GM19397 (cell line): Measurements from ENCODE around the gene THYN1.
"Not testable (repeated sequence)": the region's sequence is repeated elsewhere in the genome, so short reads cannot be mapped to it uniquely, and the experiment has no call there.

Experiments used
- ATAC-seq: cut with Tn5 transposase; IDR thresholded peaks from one replicate; pipeline ENCODE4 v1.9.1; 2021; ENCODE audit warnings: mild to moderate bottlenecking, moderate library complexity; ENCODE audit not compliant: unreplicated experiment

THYN1 gene

GRCh38 chr11:134275534-134276395 is 22.6 kb upstream of the THYN1 start, which contains the start of gene GLB1L3:
Gene GLB1L3 (plus strand): TSS chr11:134276379. CDS start chr11:134276741, 362 bp downstream.
- ATAC-seq = no peak

- no peak for ATAC-seq
These were observed 22.0 kb upstream of the THYN1 start for GRCh38 chr11:134275188-134275533.

- no peak for ATAC-seq
These were observed 20.2 kb upstream of the THYN1 start for GRCh38 chr11:134273317-134273712.

GRCh38 chr11:134272381-134273316 is 19.5 kb upstream of the THYN1 start:
- ATAC-seq = no peak

- no peak for ATAC-seq
These were observed 18.8 kb upstream of the THYN1 start for GRCh38 chr11:134271978-134272377.

DNA sequence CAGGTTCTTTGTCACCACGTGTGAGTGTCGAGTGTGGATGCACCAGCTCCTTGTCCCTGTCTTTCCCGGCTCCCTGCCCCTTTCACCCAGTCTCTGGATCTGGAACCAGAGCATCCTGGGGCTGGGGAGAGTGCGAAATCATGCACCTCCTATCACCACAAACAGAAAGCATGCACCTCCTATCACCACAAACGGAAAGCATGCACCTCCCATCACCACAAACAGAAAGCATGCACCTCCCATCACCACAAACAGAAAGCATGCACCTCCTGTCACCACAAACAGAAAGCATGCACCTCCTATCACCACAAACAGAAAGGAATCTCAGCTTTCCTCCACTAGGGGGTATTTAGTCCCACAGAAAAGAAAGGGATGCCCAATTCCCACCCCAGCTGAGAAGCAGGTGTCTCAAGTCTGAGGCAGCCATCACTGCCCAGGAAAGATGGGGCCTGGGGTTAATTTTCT is 17.1 kb upstream of the THYN1 start:
- ATAC-seq = no peak

- no peak for ATAC-seq
These were observed 14.8 kb upstream of the THYN1 start for GRCh38 chr11:134267966-134268365.

- ATAC-seq = no peak
These were observed 14.3 kb upstream of the THYN1 start for GRCh38 chr11:134267461-134267860.

DNA sequence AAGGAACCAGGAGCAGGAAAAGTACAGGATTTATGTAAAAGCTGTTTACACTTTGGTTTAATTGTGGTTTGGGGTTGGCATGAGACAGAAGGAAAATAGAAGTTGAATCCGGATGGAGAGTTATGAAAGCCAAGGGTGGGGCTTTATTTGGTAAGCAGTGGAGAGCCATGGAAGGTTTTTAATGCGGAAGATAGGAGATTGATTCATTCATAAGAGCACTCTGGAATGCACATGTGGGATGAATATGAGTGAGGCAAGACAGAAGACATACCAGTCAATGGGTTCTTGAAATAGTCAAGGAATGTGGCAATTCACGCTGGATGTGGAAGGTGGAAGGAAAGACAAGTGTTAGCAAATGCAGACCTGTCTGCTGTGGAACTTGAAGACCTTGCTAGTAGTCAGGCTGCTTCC is 13.7 kb upstream of the THYN1 start:
- ATAC-seq = no peak

- no peak for ATAC-seq
These were observed 13.3 kb upstream of the THYN1 start for GRCh38 chr11:134266440-134266839.

DNA sequence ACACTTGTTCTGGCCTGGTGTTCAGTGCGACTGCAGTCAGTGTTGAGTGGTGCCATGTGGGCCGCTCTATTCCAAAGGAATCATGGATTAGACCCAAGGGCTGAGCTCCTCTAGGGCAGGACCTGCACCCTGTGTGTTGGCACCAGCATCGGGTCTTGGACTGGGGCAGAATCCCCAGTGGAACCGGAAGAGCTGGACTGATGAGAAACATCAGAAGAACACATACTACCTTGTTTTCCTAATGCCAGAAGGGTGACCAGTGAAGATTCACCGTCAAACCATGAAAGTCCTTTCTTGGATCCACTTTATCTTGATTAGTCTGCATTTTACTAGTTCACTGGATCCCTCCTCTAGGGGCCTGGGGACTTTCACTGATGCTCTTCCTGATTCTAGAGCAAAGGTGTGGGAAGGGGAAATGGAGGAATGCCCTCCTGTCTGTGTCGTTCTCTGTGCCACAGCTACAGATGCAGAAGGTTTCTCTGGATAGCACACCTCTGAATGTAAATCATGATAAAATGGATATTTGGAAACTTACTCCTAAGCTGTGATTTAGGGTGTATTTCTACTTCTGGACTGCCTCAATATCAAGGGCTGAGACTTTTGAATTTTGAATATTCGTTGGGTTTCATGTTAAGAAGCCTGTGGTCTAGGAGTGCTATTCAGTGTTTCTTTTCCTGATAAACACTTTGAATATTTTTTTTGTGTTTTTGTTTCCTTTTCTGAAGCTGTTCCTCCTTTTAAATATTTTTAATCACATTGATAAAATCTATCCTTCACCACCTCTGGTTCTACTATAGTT is 12.0 kb upstream of the THYN1 start:
- ATAC-seq = no peak

GRCh38 chr11:134261626-134262488 is 8.7 kb upstream of the THYN1 start:
- ATAC-seq = no peak

DNA sequence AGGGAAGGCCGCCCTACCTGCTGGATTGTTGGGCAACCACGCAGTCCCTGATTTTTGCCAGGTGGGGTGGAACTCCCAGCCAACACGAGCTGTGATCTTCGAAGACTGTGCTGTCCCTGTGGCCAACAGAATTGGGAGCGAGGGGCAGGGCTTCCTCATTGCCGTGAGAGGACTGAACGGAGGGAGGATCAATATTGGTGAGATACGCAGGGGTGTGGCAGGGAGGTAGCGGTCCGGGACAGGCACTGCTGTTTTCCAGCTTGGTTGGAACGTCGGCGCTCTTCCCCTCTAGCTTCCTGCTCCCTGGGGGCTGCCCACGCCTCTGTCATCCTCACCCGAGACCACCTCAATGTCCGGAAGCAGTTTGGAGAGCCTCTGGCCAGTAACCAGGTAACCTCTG is 7.8 kb upstream of the THYN1 start:
- ATAC-seq = no peak

DNA sequence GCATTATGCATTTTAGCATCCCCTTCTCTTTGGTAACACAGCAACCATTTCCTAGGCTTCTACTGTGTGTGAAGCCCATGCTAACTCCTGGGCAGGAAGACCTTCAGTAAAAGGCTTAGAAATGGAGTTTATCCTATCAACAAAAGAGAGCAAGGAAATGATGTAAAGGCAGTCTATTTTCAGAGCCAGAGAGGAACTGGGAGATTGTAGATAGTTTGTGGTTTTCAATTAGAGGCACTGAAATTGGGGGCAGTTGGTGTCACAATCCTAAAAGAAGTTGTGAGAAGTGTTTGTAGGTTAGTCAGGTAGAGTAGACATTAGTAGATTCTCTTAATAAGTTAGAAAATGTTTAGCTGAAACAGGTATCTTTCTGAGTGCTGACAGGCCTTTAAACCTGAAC is 7.4 kb upstream of the THYN1 start:
- no peak for ATAC-seq

DNA sequence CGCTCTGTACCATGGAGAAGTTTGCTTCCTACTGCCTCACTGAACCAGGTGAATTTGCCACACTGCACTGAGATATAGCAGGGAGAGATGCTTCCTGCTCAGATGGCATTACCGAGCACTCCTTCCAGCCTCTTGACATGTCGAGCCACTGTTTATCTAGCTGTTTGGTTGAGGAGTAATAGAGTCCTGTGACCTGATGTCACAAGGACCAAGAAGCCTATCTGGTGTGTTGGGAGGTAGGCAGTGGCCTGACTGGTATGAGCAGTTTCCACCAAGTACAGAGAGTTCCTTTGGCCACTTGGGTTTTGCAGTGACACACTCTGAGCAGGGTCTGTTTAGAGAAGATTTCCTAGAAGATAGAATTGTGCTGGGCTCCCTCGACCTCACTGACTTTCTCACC is 5.4 kb upstream of the THYN1 start:
- ATAC-seq = no peak

DNA sequence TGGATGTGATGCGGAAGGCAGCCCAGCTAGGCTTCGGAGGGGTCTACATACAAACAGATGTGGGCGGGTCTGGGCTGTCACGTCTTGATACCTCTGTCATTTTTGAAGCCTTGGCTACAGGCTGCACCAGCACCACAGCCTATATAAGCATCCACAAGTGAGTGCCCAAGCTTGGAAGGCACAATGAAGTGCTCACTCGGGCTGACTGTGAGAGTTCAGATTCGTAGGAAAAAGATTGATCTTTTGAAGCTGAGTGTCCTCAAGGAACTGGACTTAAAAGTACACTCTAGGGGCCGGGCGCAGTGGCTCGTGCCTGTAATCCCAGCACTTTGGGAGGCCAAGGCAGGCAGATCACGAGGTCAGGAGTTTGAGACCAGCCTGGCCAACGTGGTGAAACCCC is 3.9 kb upstream of the THYN1 start:
- no peak for ATAC-seq

DNA sequence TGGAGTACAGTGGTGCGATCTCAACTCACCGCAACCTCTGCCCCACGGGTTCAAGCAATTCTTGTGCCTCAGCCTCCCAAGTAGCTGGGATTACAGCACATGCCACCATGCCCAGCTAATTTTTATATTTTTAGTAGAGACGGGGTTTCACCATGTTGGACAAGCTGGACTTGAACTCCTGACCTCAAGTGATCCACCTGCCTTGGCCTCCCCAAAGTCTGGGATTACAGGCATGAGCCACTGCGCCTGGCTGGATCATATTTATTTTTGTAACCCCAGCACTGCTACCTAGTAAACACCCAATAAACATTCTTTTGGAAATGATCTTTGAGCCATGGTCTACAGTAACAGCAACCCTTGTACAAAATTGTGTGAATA is 2.0 kb upstream of the THYN1 start:
- not testable (repeated sequence) for ATAC-seq

GRCh38 chr11:134254433-134255183 is 1.5 kb upstream of the THYN1 start:
- no peak for ATAC-seq
